GM18858 (cell line): ENCODE measurements around the gene CAMTA1.

Experiments used
- ATAC-seq: cut with Tn5 transposase; IDR thresholded peaks from one replicate; pipeline ENCODE4 v1.9.1; 2021; ENCODE audit not compliant: unreplicated experiment

CAMTA1 gene

DNA sequence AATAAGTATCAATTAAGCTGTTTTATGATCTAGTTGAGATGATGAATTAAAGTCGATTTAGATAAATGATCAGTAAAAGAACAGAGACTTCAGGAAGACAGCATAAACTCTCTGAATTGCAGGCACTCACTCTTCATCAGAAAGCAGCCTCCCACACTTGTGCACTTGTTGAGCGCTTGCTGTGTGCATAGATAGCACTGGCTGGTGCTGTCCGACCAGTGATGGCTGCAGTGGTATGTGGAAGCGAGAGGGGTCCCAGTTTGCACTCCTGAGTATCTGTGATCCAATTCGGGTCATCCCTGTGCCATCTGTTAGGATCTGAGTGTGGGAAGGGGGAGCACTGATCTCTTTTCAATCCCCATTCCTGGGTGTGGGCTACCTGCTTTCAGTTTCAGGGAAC lies 137.8 kb downstream of the CAMTA1 start:
- no peak for ATAC-seq

DNA sequence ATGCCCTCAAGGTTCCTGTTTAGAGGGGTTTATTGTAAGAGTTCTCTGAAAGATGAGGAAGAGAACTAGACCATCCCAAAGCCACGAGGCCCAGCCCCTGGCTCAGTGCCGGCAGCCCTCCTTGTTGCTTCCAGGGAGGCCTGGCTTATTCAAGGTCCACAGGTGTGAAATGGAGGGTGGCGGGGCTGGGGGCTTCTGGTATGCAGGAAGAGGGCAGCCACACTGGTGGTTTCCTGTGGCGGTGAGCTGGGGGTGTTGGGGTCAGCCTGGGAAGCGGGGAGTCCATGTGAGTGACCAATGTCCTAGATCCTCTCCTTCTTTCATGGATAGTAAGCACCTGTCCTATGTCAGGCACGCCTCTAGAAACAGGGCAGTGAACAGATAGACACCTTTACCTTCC lies 138.2 kb downstream of the CAMTA1 start:
- no peak for ATAC-seq

DNA sequence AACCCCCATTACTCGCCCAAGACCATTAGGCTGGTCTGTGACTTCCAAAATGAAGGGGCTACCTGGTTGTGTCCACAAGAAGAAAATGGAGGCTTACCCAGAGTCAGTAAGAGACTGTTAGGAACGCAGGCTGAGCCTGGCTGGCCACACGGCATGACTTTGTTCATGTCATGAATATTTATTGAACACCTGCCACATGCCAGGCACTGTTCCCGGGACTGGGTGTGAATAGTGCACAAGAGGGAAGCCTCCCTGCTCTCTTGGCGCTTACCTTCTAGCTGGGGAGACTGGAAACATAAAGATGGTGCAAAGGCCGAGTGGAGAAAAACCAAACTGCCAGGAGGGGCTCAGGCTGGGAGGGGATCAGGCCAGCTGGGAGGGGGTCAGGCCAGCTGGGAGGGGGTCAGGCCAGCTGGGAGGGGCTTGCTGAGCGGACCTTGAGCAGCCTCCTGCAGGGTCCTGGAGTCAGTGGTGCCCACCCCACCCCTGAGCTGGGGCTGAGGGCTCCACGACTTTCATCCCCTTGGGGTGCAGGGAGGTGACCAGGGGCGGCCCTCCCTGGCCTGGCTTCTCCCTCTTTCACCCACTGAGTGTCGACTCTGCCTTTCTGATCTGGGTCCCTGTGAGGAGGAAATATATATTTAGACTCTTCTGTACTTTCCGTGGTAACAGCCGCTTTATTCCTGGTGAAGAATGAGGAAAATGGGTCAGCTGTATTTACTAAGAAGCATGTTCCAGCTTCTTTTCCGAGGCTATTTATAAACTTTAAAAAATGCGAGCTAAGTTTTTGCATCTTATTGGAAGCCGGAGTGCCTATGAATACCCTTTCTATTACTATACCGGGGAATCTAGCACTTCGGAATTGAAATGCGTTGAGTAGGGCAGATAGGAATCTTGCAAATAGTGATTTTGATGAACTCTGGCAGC lies 139.0 kb downstream of the CAMTA1 start:
- no peak for ATAC-seq

DNA sequence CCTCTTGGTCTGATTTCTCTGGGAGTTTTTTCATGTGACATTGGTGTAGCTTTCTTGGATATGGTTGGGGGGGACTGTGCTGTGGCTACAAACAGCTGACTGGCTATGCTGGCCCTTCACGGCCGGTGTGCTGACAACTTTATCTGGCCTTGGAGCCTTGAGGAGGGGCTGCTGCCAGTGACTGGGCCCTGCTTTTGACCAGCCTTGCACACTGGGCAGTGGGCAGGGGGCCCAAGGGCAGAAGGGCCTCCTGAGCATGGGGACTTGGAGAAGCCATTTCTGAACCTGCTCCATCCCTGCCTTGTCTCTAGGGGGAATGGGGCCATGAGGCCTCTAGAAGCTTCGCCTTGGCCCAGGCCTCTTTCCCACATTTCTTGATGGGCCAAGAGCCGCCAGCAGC lies 139.6 kb downstream of the CAMTA1 start:
- ATAC-seq, result no peak

DNA sequence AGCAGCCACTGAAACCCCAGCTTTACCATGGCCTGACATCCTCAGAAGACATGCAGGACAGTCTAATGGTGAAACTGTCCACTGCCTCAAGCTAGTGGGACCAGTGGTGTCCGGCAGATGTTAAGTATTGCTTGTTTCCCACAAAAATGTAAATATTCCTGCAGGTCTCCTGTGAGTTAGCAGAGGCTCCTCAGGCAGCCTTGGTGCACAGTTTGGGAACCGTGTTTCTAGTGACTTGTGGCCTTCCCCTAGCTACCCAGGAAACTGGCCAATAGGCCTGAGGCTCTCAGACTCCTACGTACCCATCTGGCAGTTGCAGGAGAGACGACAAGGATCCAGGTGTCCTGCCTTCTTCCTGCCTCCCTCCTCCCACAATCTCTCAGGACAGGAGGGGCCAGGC lies 142.4 kb downstream of the CAMTA1 start:
- ATAC-seq, result no peak

DNA sequence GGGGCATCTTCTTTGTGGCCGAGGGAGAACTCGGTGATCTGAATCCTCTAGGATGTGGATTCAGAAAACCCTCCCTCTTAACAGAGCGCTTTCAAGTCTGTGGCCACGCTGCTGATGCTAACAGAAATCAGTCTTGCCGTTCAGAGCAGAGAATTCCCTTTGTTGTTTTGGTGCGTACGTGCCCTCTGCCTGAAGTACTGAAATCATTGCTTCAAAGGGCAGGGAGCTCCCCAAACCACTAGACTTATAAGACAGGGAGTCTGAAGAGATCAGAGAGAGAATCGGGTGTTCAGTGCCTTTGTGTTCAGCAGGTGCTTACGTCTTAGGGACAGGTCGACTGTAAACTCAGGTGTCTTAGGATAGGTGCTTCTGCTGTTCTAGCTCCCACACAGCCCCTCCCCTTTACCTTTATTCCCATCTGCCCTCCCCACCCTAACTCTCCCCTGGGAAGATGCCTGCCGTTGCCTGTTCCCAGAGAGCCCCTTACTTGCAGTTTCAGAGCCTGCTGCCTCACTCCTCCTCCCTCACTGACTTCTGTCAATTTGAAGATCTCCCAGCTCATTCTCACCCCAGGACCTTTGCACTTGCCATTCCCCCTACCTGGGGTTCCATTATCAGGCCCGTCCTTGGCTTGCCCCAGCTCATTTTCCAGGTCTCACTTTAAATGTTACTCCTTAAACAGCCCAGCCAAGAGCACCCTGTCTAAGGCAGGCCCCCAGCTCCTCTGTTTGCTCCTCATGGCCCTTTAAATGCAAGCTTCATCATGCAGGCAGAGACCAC lies 143.0 kb downstream of the CAMTA1 start:
- ATAC-seq, result no peak

DNA sequence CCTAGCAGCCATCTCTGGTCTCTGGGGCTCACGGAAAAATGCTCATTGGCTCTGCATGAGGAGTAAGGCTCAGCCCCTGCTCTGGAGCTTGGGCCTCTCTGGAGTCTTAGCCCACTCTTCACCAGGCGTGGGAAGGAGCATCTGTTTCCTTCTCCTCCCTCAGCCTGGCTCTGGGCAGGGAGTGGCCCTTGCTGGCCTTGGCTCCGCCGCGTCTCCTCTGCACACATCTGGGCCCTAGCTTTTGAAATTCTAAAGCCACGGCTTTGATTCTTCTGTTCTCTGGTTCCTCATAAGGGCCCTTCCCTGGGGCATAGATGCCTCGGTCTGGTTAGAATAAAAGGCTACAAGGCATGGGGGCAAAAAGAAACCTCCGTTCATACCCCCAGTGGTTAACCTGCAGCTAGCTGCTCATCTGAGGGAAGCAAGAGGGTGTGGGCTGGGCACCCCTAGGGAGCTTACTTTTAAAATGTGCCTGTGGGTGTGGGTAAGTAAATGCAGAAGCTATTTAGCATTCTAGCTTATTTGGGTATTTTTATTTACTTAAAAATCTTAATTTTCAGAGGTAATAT lies 145.6 kb downstream of the CAMTA1 start:
- ATAC-seq, result no peak

DNA sequence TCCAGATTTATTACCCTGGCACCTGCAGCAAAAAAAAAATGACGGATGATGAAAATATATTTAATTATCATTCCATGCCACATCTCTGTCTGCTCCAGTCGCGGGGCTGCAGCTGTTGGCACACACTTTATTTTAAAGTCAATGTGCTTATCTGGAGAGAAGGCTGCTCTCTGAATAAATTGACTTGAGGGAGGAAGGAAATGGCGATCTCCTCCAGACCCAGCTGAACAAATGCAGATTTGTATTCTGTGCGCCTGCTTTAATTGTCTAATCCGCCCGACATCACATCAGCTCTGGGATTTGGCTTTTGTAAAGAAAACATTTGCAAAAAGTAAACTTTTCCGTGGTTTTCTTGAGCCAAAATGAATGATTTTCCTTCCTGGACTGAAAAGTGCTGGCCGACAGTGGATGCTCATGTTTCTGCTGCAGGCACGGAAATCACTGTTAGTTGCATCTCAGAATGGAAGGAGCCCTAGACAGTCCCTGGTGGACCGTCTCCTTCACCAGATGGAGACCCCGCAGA lies 150.2 kb downstream of the CAMTA1 start:
- ATAC-seq, result no peak

DNA sequence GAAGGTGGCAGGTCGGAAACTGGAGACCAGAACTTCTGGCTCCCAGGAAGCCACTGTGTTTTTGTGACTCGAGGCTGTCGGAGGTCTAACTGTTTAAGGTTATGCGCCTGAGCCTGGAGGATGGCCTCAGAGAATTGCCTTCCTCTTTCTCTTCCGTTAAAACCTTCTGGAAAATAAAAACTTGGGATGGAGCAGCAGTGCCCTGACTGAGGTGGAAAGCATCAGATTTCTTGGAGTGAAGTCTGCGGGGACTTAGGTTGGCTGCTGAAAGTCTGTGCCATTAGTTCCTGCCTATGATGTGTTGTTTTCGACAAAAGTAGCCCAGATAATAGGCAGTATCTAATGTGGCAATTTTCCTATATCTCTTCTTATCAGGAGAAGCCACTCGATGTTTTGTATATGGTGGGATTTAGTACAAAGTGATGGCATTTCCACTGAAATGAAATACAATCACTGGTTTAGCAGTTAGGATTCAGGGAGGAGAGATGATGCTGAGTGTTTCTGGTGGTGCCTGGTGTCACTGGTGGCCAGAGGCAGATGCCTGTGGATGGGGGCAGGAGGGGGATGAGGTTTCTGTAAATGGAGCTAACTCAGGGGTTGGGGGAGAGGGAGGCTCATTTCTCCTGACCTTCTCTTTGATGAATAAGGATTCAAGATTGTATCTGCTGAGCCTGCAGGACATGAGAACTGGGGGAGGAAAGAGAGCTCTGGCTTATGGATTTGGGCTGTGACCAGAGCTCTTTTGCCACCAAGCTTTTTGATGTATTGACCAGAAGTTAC lies 150.8 kb downstream of the CAMTA1 start:
- no peak for ATAC-seq

DNA sequence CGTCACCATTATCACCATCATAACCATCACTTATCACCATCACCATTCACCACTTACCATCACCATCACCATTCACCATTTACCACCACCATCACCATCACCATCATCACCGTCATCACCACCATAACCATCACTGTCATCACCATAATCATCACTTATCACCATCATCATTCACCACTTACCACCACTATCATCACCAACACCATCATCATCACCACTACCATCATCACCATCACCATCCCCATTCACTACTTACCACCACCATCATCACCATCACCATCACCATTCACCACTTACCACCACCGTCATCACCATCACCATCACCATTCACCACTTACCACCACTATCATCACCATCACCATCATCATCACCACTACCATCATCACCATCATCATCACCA lies 151.8 kb downstream of the CAMTA1 start:
- no peak for ATAC-seq

DNA sequence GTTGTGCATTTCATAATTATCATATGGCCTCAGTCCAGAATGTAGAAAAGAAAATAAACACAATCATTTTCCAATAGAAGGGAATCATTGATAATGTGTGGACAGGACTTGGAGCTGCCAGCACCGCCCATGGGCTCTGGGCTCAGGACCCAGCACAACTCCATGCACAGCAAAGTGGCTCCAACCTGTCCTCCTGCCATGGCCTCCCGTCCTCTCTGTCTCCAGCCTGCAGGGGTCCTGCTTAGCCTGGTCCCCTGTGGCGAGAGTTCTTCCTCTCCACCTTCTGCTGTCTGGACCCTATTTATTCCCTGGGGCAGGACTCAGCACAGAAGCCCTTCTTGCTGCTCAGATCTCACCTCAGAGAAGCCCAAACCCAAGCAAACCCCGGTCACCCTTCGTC lies 154.1 kb downstream of the CAMTA1 start:
- no peak for ATAC-seq

DNA sequence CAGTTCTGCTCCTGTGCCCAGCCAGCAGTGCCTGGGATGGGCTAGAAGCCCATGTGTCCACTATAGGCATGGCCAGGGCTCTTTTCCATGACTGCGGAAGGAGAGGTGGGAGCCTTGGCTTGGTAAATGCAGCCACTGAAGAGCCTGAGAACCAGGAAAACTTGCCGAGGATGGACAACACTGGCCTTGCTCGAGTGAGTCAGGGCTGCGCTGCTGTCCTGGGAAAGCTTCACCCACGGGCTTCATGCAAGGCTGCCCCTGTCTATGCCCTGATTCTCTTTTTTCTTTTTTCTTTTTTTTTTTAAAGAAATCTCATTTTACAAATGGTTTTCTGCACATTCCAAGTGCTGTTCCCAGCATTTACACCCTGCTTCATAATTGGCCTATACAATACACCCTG lies 156.5 kb downstream of the CAMTA1 start:
- ATAC-seq, result no peak

DNA sequence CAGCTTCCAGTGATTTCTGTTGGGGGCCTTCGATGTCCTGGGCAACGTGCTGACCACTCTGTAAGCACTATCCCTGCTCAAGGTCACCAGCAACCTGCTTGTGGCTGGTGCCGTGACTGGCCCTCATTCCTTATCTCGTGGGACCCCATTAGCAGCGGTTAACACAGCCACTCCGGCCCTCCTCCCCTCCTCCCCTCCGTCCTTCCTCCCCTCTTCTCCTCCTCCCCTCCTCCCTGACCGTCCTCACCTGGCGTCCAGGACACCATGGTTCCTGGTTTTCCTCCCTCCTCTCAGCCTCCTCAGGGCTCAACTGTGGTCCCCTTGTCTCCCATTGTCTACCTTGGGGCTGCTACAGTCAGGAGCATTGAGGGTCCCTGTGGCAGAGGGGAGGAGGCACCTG lies 157.7 kb downstream of the CAMTA1 start:
- no peak for ATAC-seq

DNA sequence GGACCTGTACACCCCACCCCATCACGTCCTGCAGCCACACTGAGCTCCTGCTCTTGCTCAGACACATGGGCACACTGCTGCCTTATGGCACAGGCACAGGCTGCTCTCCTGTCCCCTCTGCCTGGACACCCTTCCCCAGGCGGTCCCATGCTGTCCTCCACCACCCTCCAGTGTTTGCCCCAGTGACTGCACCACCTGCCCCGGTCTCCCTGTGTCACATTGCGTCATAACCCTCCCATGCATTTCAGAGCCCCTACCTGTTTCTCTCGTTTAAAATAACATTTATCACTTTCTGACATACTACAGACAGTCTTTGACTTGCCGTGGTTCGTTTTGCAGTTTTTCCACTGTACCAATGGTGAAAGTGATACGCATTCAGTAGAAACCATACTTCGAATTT lies 159.2 kb downstream of the CAMTA1 start:
- no peak for ATAC-seq

DNA sequence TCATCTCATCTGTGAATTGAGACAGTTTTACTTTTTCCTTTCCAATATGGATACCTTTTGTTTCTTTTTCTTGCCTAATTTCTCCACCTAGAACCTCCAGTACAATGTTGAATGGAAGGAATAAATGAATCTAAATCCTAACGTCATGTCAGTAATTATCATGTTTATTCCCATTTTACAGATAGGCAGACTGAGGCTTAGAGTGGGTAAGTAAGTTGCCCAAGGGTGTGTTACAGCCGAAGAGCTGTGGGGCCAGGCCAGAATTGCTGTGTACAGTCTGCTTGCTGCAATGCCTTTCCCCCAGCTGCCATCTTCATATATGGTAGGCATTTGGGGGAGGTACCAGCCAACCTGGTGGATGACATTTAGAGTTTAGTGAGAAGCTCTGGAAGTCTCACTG lies 162.7 kb downstream of the CAMTA1 start:
- ATAC-seq, result no peak

DNA sequence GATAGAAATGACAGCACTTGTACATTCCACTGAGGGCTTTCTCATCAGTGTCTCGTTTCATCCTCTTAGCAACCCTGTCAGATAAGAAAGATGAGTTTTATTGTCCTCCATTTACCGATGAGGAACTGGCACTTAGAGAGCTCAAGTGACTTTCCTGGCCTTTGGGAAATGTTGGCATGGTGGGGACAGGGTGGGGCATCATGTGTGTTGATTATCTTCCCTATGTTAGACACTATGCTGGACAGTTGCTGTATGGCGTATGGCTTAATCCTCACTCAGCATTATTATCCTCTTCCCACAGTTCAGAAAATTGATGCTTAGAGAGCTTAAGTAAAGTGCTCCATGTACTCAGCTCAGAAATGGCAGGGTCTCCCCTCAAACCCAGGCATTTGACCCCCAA lies 163.2 kb downstream of the CAMTA1 start:
- no peak for ATAC-seq

DNA sequence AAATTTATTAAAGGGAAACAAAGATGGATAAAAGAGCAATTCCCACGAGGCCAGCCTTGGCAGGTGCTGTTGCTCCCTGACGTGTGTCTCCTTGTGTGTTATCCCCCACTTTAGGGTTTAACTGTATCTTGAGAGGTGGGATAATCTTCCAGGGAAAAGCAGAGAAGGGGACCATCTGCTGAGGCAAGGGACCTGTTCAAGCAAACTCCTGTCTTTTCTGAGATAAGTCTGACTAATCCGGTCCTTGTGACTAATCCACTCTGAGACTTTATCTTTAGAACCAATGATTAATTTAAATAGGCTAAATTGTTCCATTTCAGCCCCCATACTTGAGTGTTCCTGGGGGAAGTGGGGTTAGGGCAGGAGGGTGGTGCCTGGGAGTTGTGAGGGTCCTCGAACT lies 163.6 kb downstream of the CAMTA1 start:
- ATAC-seq, result no peak

DNA sequence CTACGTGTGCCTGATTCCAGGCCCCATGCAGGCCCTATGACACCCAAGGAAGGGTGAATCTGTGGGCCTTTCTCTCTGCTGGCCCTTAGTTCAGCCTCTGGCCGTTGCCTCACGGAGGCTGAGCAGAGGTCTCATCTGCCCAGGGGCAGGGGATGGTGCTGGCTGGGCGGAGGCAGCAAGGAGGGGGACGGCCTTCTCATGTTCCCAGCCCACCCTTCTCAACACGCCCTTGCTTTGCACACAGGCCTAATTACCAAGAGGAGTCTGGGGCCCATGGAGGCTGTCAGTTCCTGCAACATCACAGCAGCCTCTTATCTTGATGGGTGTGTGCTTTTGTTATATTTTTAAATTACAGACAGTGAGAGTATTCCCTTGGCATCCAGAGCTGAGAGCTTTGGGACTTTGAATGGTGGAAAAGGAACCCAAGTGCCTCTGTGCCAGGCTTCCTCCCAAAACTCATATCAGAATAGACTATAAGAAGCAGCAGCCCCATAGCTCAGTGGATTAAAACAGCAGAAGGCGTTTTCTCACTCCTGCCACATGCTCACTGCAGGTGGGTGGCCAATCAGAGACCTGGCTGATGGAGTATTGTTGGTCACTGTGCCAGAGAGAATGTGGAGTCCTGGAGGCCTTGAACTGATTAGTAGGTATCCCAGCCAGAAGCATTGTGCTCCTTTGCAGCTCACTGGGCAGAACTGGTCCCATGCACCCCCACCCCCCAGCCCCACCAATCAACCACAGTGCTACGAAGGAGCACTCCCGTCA lies 164.9 kb downstream of the CAMTA1 start:
- ATAC-seq, result no peak

DNA sequence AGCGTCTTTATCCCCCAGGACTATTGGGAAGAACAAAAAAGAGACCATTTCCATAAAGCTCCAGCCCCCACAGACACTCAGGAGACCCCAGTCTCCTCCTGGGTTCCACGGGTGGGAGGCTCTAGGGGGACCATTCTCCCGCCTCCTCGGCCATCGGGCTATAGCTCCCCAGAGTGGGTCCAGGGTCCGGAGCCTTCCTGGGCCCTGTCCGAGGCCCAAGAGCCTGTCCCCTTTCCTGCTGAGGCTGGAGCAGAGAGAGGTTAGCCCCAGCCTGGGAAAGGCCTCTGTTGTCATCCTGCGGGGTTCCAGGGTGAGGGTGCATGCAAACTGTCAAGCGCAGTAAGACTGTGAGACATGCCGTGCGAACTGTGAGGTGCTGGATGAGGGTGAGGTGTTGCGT lies 166.3 kb downstream of the CAMTA1 start:
- no peak for ATAC-seq

DNA sequence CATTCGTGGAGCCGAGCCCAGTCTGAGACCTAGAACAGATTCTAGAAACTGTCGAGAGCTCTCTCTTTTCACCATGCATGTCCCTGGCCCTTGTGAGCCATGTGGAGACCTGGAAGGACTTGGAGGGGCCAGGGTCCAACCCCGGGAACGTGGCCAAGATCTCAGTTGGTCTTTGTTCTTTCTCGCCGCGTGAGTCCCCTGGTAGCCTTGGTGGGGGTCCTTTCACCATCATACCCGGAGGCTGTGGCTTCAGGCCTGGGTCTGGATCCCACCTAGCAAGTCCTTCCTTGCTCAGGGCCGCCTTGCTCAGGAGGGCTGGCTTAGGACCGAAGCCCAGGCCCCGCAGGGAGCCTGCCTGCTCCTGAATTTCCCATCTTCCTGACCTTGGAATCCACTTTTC lies 168.0 kb downstream of the CAMTA1 start:
- ATAC-seq, result no peak
